ENCODE data around the gene TMEM53. TPM values are rescaled to one million over a fixed set of nuclear protein-coding genes. Genes with fewer than 3 reads are reported as not detected.

TMEM53 gene
- total and polyA plus RNA-seq, 2 donors (not counting 3 experiments of a cell fraction or from before 2014, with no cell fraction given), result 5.3 to 16.5 TPM

DNA sequence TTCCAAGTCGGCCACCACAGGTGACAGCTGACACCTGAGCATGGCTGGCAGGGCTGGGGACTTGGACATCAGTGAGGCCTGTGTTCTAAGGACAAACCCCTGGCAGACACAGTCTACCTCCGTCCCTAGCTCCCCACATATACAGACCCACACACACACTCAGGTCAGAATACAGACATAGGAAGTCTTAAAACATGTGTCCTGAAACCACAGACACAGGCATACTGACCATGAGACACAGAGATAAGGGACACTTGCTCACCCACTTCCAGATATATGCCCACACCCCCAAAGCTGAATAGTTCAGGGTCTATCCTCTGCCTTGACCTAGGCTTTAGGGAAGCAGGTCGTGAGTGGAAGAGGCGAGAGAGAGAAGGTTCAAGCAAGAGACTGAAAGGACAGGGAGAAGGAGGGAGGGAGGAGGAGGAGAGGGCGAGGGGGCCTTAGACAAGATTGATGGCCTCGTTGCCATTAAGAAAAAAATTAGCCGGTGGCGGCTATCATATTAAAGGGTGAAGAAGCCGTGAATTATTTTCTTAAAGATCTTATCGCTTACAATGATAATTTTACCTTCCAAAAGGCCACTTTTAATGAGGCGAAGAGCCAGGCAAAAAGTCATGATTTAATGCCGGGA, 49.9 kb downstream of the TMEM53 start:
- Histone ChIP-seq H3K9ac (replicated peaks; ENCODE audit: extremely low read depth, insufficient read depth, low read length) (no peak overlapping the region), H4K20me1 (replicated peaks; ENCODE audit: control insufficient read depth, extremely low read depth, insufficient read depth, low read length) (no peaks in the 10 kb centered on the region), H3K79me2 (ENCODE audit: control insufficient read depth, insufficient read depth, low read length) (no peaks in the 10 kb centered on the region), H3K4me1 (ENCODE audit: control insufficient read depth, extremely low read depth, insufficient read depth, low read length) (no peaks in the 10 kb centered on the region), H3K4me2 (ENCODE audit: insufficient read depth, low read length) (no peak overlapping the region), H3K36me3 (ENCODE audit: control insufficient read depth in 2 of 2, extremely low read depth in 1 of 2, insufficient read depth in 2 of 2, low read length in 2 of 2) (no peaks in the 10 kb centered on the region), H3K9me1 (replicated peaks; ENCODE audit: control insufficient read depth, extremely low read depth, insufficient read depth, low read length) (no peaks in the 10 kb centered on the region), H2AFZ (ENCODE audit: low read depth, low read length) (no peak overlapping the region), H3K4me3 (replicated peaks in 1 of 3; ENCODE audit: insufficient read depth in 1 of 3, low read depth in 1 of 3, low read length in 3 of 3) (no peak overlapping the region), H3K27ac (ENCODE audit: insufficient read depth, low read depth, low read length) (no peak overlapping the region), H3K27me3 (ENCODE audit: control insufficient read depth in 2 of 2, insufficient read depth in 2 of 2, low read length in 2 of 2) (peaks cover 0 to 6% of the 10 kb centered on the region in 2 experiments), H3K9me3 (replicated peaks; ENCODE audit: control insufficient read depth, insufficient read depth, low read length) (no peaks in the 10 kb centered on the region)
- intact Hi-C loops (cut with micrococcal nuclease) (no loop called here), dilution Hi-C loops (cut with MboI; ENCODE audit: extremely low pct_ligation_motif_present, low sequenced_read_pairs) (no loop called here)
- DNase-seq (ENCODE audit: low read depth, low spot score) (no peak), FAIRE-seq (no peak)
- TF ChIP-seq GATA2 (IDR thresholded peaks at IDR 0.05; ENCODE audit: insufficient read depth, insufficient read length, low read depth, low read length) (no peak), EZH2 (IDR thresholded peaks at IDR 0.05; ENCODE audit: borderline replicate concordance, low read depth, low read length, severe bottlenecking) (no peak), POLR2A (IDR thresholded peaks at IDR 0.05; ENCODE audit: low read depth, low read length) (no peak), JUN (IDR thresholded peaks at IDR 0.05; ENCODE audit: borderline replicate concordance, insufficient read depth, insufficient read length, low read depth) (no peak), FOS (IDR thresholded peaks at IDR 0.05; ENCODE audit: borderline replicate concordance, insufficient read depth, low read length) (no peak), POLR2AphosphoS5 (IDR thresholded peaks at IDR 0.05; ENCODE audit: insufficient read depth, low read depth, low read length) (no peak), MYC (IDR thresholded peaks at IDR 0.05; ENCODE audit: low read depth, low read length) (no peak)
- TF ChIP-seq, protein P1, sequence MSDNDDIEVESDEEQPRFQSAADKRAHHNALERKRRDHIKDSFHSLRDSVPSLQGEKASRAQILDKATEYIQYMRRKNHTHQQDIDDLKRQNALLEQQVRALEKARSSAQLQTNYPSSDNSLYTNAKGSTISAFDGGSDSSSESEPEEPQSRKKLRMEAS (IDR thresholded peaks at IDR 0.05; ENCODE audit: insufficient read depth, insufficient read length), result no peak
- TF ChIP-seq, protein P2, sequence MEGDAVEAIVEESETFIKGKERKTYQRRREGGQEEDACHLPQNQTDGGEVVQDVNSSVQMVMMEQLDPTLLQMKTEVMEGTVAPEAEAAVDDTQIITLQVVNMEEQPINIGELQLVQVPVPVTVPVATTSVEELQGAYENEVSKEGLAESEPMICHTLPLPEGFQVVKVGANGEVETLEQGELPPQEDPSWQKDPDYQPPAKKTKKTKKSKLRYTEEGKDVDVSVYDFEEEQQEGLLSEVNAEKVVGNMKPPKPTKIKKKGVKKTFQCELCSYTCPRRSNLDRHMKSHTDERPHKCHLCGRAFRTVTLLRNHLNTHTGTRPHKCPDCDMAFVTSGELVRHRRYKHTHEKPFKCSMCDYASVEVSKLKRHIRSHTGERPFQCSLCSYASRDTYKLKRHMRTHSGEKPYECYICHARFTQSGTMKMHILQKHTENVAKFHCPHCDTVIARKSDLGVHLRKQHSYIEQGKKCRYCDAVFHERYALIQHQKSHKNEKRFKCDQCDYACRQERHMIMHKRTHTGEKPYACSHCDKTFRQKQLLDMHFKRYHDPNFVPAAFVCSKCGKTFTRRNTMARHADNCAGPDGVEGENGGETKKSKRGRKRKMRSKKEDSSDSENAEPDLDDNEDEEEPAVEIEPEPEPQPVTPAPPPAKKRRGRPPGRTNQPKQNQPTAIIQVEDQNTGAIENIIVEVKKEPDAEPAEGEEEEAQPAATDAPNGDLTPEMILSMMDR (IDR thresholded peaks at IDR 0.05; ENCODE audit: extremely low read depth in 1 of 2, insufficient read depth in 1 of 2, low read depth in 1 of 2, low read length in 2 of 2), result no peak
- no TSS peak for BruUV-seq (replicated peaks)
- POLR2A ChIA-PET, result no interaction called here
- CTCF ChIA-PET, result interaction anchor here (1.8 kb wide), 2 partner anchors 16 to 246 kb away, joined by 5 to 6 read pairs; no protein-coding TSS in a partner anchor

All from endothelial cell of umbilical vein (primary cell).